Sigmoid colon (tissue), 4 donors: Measurements from ENCODE around the gene CHD1.

ENCODE experiments used
- CTCF ChIP-seq, 4 experiments: fragments of 450-650 bp in 3 of 4; fragments of 200-600 bp in 1 of 4; IDR thresholded peaks; one replicate each; pipeline ENCODE4 v1.5.1; 2016 to 2019; ENCODE audit warnings: antibody characterized with exemption in 4 of 4, mild to moderate bottlenecking in 3 of 4, moderate library complexity in 2 of 4
- EP300 ChIP-seq, 4 donors: sonication (generic); formaldehyde crosslinking; IDR thresholded peaks; one replicate each; pipeline ENCODE4 v1.6.1; 2017; ENCODE audit warnings: antibody characterized with exemption in 4 of 4
- POLR2A ChIP-seq, 2 donors: fragments of 450-650 bp; IDR thresholded peaks; one replicate each; pipeline ENCODE4 v1.6.1; 2016; ENCODE audit warnings: antibody characterized with exemption in 2 of 2, mild to moderate bottlenecking in 2 of 2, moderate library complexity in 2 of 2
- POLR2AphosphoS5 ChIP-seq, 4 donors: sonication (generic); formaldehyde crosslinking; IDR thresholded peaks; one replicate each; pipeline ENCODE4 v1.6.1; 2017; ENCODE audit warnings: antibody characterized with exemption in 4 of 4

GRCh38 chr5:98930972-98931762, 2.4 kb upstream of the CHD1 start:
- TF ChIP-seq POLR2AphosphoS5 (IDR thresholded peaks at IDR 0.05) (no peak), CTCF (IDR thresholded peaks at IDR 0.05) (no peak), POLR2A (IDR thresholded peaks at IDR 0.05) (no peak), EP300 (IDR thresholded peaks at IDR 0.05) (no peak)
